Gastrocnemius medialis (tissue), 4 donors: ENCODE measurements around the gene ARAP3.

Experiments
- POLR2A ChIP-seq, 2 donors: fragments of 450-650 bp; IDR thresholded peaks; one replicate each; pipeline ENCODE4 v1.6.1; 2017; ENCODE audit warnings: antibody characterized with exemption in 2 of 2, mild to moderate bottlenecking in 2 of 2, moderate library complexity in 2 of 2
- TF ChIP-seq, protein P1 (sequence below), 5 experiments: fragments of 450-650 bp in 3 of 5; fragments of 200-600 bp in 2 of 5; sonication (generic) in 2 of 5; IDR thresholded peaks in 4 of 5; conservative IDR thresholded peaks in 1 of 5; 1 replicate in 4 of 5; 2 replicates in 1 of 5; pipeline ENCODE4 v1.5.1; 2016 to 2019; ENCODE audit warnings: antibody characterized with exemption in 5 of 5, mild to moderate bottlenecking in 3 of 5, moderate library complexity in 3 of 5

GRCh38 chr5:141657937-141658545 lies 24.0 kb downstream of the ARAP3 start:
- TF ChIP-seq, protein P1, sequence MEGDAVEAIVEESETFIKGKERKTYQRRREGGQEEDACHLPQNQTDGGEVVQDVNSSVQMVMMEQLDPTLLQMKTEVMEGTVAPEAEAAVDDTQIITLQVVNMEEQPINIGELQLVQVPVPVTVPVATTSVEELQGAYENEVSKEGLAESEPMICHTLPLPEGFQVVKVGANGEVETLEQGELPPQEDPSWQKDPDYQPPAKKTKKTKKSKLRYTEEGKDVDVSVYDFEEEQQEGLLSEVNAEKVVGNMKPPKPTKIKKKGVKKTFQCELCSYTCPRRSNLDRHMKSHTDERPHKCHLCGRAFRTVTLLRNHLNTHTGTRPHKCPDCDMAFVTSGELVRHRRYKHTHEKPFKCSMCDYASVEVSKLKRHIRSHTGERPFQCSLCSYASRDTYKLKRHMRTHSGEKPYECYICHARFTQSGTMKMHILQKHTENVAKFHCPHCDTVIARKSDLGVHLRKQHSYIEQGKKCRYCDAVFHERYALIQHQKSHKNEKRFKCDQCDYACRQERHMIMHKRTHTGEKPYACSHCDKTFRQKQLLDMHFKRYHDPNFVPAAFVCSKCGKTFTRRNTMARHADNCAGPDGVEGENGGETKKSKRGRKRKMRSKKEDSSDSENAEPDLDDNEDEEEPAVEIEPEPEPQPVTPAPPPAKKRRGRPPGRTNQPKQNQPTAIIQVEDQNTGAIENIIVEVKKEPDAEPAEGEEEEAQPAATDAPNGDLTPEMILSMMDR (IDR thresholded peaks at IDR 0.05 in 4 of 5, conservative IDR thresholded peaks at IDR 0.05 in 1 of 5), result no peak
- TF ChIP-seq POLR2A (IDR thresholded peaks at IDR 0.05), result no peak
